ENCODE data around the gene SEZ6L.

SEZ6L gene

GRCh38 chr22:26182723-26183122 lies 13.5 kb downstream of the SEZ6L start:
- no peak for DNase-seq (ENCODE audit: low read depth)

- DNase-seq (ENCODE audit: low read depth), result no peak
Observed at GRCh38 chr22:26185190-26185589, 15.9 kb downstream of the SEZ6L start.

- DNase-seq (ENCODE audit: low read depth), result no peak
Observed at GRCh38 chr22:26188341-26188740, 19.1 kb downstream of the SEZ6L start.

- no peak for DNase-seq (ENCODE audit: low read depth)
Observed at GRCh38 chr22:26194313-26194712, 25.1 kb downstream of the SEZ6L start.

- DNase-seq (ENCODE audit: low read depth), result no peak
Observed at GRCh38 chr22:26194877-26195276, 25.6 kb downstream of the SEZ6L start.

GRCh38 chr22:26196657-26197056 lies 27.4 kb downstream of the SEZ6L start:
- DNase-seq (ENCODE audit: low read depth), result no peak

GRCh38 chr22:26197425-26197824 lies 28.2 kb downstream of the SEZ6L start:
- no peak for DNase-seq (ENCODE audit: low read depth)

- DNase-seq (ENCODE audit: low read depth), result no peak
Observed at GRCh38 chr22:26199665-26200064, 30.4 kb downstream of the SEZ6L start.

GRCh38 chr22:26202280-26202924 lies 33.1 kb downstream of the SEZ6L start:
- DNase-seq (ENCODE audit: low read depth), result no peak

GRCh38 chr22:26205494-26205893 lies 36.2 kb downstream of the SEZ6L start:
- DNase-seq (ENCODE audit: low read depth), result no peak

- no peak for DNase-seq (ENCODE audit: low read depth)
Observed at GRCh38 chr22:26210334-26210733, 41.1 kb downstream of the SEZ6L start.

- no peak for DNase-seq (ENCODE audit: low read depth)
Observed at GRCh38 chr22:26213826-26214225, 44.6 kb downstream of the SEZ6L start.

- DNase-seq (ENCODE audit: low read depth), result no peak
Observed at GRCh38 chr22:26214466-26214865, 45.2 kb downstream of the SEZ6L start.

GRCh38 chr22:26215736-26216135 lies 46.5 kb downstream of the SEZ6L start:
- DNase-seq (ENCODE audit: low read depth), result no peak

GRCh38 chr22:26225207-26225606 lies 55.9 kb downstream of the SEZ6L start:
- no peak for DNase-seq (ENCODE audit: low read depth)

- DNase-seq (ENCODE audit: low read depth), result no peak
Observed at GRCh38 chr22:26226538-26227297, 57.5 kb downstream of the SEZ6L start.

- no peak for DNase-seq (ENCODE audit: low read depth)
Observed at GRCh38 chr22:26229910-26230309, 60.6 kb downstream of the SEZ6L start.

GRCh38 chr22:26234296-26234695 lies 65.0 kb downstream of the SEZ6L start:
- DNase-seq (ENCODE audit: low read depth), result no peak

GRCh38 chr22:26235792-26236487 lies 66.7 kb downstream of the SEZ6L start:
- DNase-seq (ENCODE audit: low read depth), result no peak

GRCh38 chr22:26236991-26237390 lies 67.7 kb downstream of the SEZ6L start:
- DNase-seq (ENCODE audit: low read depth), result no peak

GRCh38 chr22:26238596-26238995 lies 69.3 kb downstream of the SEZ6L start:
- no peak for DNase-seq (ENCODE audit: low read depth)

GRCh38 chr22:26239581-26239980 lies 70.3 kb downstream of the SEZ6L start:
- DNase-seq (ENCODE audit: low read depth), result no peak

- no peak for DNase-seq (ENCODE audit: low read depth)
Observed at GRCh38 chr22:26241361-26241760, 72.1 kb downstream of the SEZ6L start.
